HepG2 (cell line): ENCODE data around the gene MIDN. TPM values are rescaled to one million over a fixed set of nuclear protein-coding genes. Genes with fewer than 3 reads are reported as not detected.

Experiments used
- ATM ChIP-seq: fragments of 450-650 bp; IDR thresholded peaks from 2 replicates; pipeline ENCODE4 v1.7.1; 2017; ENCODE audit warnings: mild to moderate bottlenecking, borderline replicate concordance
- CTCF ChIP-seq: sonication (generic); formaldehyde crosslinking; IDR thresholded peaks from 2 replicates; pipeline ENCODE4 v1.5.0; 2020; ENCODE audit warnings: mild to moderate bottlenecking, missing genetic modification reagents, moderate library complexity
- GPN1 ChIP-seq: sonication (generic); formaldehyde crosslinking; IDR thresholded peaks from 2 replicates; pipeline ENCODE4 v1.5.1; 2020; ENCODE audit warnings: missing genetic modification reagents, borderline replicate concordance
- HNF1B ChIP-seq: sonication (generic); formaldehyde crosslinking; IDR thresholded peaks from 2 replicates; pipeline ENCODE4 v1.5.1; 2020; ENCODE audit warnings: mild to moderate bottlenecking, moderate library complexity, missing genetic modification reagents
- MTA3 ChIP-seq: sonication (generic); formaldehyde crosslinking; IDR thresholded peaks from 2 replicates; pipeline ENCODE4 v1.4.0; 2020; ENCODE audit warnings: missing genetic modification reagents
- PRDM10 ChIP-seq: sonication (generic); formaldehyde crosslinking; IDR thresholded peaks from 2 replicates; pipeline ENCODE4 v1.4.0; 2020; ENCODE audit warnings: low read depth, missing genetic modification reagents
- ZNF124 ChIP-seq: sonication (generic); formaldehyde crosslinking; IDR thresholded peaks from 2 replicates; pipeline ENCODE4 v1.4.0; 2020; ENCODE audit warnings: missing genetic modification reagents
- ZNF501 ChIP-seq: sonication (generic); formaldehyde crosslinking; IDR thresholded peaks from 2 replicates; pipeline ENCODE4 v1.5.1; 2020; ENCODE audit warnings: mild to moderate bottlenecking, moderate library complexity, missing genetic modification reagents
- ZNF550 ChIP-seq: sonication (generic); formaldehyde crosslinking; IDR thresholded peaks from 2 replicates; pipeline ENCODE4 v1.4.0; 2020; ENCODE audit warnings: mild to moderate bottlenecking, missing genetic modification reagents, borderline replicate concordance
- ZNF724P ChIP-seq: sonication (generic); formaldehyde crosslinking; IDR thresholded peaks from 2 replicates; pipeline ENCODE4 v1.8.0; 2022; ENCODE audit warnings: missing genetic modification reagents, borderline replicate concordance
- ZNF790 ChIP-seq: sonication (generic); formaldehyde crosslinking; IDR thresholded peaks from 2 replicates; pipeline ENCODE4 v1.8.0; 2022; ENCODE audit warnings: missing genetic modification reagents, mild to moderate bottlenecking, borderline replicate concordance
- polyA plus RNA-seq, 8 experiments: library from polyadenylated mRNA; depleted of rRNA in 3 of 8; stranded (reverse) in 7 of 8; unstranded in 1 of 8; fragments of >200 nt; fragmentation: Illumina TruSeq in 4 of 8; extraction: Trizol in 4 of 8; gene quantifications; 2 replicates each; pipeline versions ENCODE4 v1.2.1 to v1.2.3, GENCODE V29; 2011 to 2016; ENCODE audit warnings: low read depth in 4 of 8, missing spikeins in 1 of 8, mixed read lengths in 1 of 8; ENCODE audit not compliant: insufficient read depth in 1 of 8
- total RNA-seq, 5 experiments: library from RNA; depleted of rRNA; stranded (reverse); fragments of >200 nt; fragmentation: Illumina TruSeq; extraction: Trizol; gene quantifications; 2 replicates each; pipeline ENCODE4 v1.2.3, GENCODE V29; 2016; ENCODE audit warnings: low read depth in 1 of 5
- TF ChIP-seq, protein P1 (sequence below): IDR thresholded peaks from 2 replicates; pipeline ENCODE4 v1.6.1; 2018; ENCODE audit warnings: missing genetic modification reagents
- TF ChIP-seq, protein P2 (sequence below): sonication (generic); formaldehyde crosslinking; IDR thresholded peaks from 2 replicates; pipeline ENCODE4 v1.4.0; 2020; ENCODE audit warnings: missing genetic modification reagents
- TF ChIP-seq, protein P3 (sequence below): sonication (generic); formaldehyde crosslinking; IDR thresholded peaks from 2 replicates; pipeline ENCODE4 v1.8.0; 2023; ENCODE audit warnings: mild to moderate bottlenecking, missing genetic modification reagents

Gene MIDN
- total and polyA plus RNA-seq, 2 of the 13 experiments (the other 11 are each of a cell fraction or from before 2014, with no cell fraction given), result 8.4 to 18.0 TPM

DNA sequence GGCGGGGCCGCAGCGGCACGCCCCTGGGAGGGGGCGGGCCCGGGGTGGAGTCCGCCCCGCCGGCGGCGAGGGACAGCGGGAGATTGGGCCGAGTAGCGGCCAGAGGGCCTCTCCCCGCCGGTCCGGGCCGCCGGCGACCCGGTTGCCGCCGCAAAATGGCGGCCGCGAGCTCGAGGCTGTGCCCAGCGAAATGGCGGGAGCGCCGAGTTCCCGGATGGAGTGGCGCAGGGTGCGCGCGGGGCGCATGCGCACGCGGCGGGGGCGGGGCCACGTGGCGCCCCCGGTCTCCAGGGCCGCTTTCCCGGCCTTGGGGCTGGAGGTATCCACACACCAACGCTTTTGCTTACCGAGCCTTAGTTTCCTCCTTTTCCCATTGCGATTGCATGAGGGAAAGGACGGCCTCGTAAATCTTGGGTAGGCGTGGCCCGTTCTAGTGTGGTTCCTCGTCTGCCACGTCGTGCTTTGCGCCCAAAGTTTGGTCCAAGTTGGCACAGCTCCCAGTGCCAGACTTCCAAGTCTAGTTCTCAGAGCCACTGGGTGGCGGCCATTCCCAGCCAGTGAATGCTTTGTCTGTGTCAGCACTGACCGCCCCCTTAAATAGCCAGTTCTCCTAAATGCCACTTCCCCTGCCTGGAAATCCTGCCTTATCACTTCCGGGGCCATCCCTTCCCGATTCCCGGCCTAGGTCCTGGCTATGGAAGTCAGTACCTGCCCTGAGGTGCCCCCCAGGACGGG lies 21.3 kb downstream of the MIDN start (continued):
- TF ChIP-seq HNF1B (no peak), GPN1 (CRISPR knock-in tag) (no peak), ZNF550 (no peak), ZNF790 (0 out of 2 replicates have a peak, but pooled peaks have one; percentile 27), MTA3 (CRISPR knock-in tag) (no peak), ZNF501 (CRISPR knock-in tag) (no peak), CTCF (no peak; the same call in 1 of the 2 replicates), ZNF724P (CRISPR knock-in tag) (0 out of 2 replicates have a peak, but pooled peaks have one; percentile 36), ZNF124 (CRISPR knock-in tag) (no peak), PRDM10 (no peak), ATM (no peak)
- TF ChIP-seq, protein P1, sequence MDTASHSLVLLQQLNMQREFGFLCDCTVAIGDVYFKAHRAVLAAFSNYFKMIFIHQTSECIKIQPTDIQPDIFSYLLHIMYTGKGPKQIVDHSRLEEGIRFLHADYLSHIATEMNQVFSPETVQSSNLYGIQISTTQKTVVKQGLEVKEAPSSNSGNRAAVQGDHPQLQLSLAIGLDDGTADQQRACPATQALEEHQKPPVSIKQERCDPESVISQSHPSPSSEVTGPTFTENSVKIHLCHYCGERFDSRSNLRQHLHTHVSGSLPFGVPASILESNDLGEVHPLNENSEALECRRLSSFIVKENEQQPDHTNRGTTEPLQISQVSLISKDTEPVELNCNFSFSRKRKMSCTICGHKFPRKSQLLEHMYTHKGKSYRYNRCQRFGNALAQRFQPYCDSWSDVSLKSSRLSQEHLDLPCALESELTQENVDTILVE (CRISPR knock-in tag), result peak; percentile 7; the same call in 1 of the 2 replicates
- TF ChIP-seq, protein P2, sequence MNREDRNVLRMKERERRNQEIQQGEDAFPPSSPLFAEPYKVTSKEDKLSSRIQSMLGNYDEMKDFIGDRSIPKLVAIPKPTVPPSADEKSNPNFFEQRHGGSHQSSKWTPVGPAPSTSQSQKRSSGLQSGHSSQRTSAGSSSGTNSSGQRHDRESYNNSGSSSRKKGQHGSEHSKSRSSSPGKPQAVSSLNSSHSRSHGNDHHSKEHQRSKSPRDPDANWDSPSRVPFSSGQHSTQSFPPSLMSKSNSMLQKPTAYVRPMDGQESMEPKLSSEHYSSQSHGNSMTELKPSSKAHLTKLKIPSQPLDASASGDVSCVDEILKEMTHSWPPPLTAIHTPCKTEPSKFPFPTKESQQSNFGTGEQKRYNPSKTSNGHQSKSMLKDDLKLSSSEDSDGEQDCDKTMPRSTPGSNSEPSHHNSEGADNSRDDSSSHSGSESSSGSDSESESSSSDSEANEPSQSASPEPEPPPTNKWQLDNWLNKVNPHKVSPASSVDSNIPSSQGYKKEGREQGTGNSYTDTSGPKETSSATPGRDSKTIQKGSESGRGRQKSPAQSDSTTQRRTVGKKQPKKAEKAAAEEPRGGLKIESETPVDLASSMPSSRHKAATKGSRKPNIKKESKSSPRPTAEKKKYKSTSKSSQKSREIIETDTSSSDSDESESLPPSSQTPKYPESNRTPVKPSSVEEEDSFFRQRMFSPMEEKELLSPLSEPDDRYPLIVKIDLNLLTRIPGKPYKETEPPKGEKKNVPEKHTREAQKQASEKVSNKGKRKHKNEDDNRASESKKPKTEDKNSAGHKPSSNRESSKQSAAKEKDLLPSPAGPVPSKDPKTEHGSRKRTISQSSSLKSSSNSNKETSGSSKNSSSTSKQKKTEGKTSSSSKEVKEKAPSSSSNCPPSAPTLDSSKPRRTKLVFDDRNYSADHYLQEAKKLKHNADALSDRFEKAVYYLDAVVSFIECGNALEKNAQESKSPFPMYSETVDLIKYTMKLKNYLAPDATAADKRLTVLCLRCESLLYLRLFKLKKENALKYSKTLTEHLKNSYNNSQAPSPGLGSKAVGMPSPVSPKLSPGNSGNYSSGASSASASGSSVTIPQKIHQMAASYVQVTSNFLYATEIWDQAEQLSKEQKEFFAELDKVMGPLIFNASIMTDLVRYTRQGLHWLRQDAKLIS, result no peak
- TF ChIP-seq, protein P3, sequence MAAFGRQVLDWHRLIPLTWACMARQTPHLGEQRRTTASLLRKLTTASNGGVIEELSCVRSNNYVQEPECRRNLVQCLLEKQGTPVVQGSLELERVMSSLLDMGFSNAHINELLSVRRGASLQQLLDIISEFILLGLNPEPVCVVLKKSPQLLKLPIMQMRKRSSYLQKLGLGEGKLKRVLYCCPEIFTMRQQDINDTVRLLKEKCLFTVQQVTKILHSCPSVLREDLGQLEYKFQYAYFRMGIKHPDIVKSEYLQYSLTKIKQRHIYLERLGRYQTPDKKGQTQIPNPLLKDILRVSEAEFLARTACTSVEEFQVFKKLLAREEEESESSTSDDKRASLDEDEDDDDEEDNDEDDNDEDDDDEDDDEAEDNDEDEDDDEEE (CRISPR knock-in tag), result 0 out of 2 replicates have a peak, but pooled peaks have one; percentile 30
